HG02588 (cell line): ENCODE data around the gene DIP2C.
"Not testable (repeated sequence)": the region's sequence is repeated elsewhere in the genome, so short reads cannot be mapped to it uniquely, and the experiment has no call there.

Experiments
- ATAC-seq: cut with Tn5 transposase; IDR thresholded peaks from one replicate; pipeline ENCODE4 v1.9.1; 2021; ENCODE audit warnings: mild to moderate bottlenecking, moderate library complexity; ENCODE audit not compliant: unreplicated experiment

Gene DIP2C

GRCh38 chr10:584497-585290 lies 104.8 kb downstream of the DIP2C start:
- ATAC-seq = not testable (repeated sequence)

GRCh38 chr10:583433-583832 lies 106.0 kb downstream of the DIP2C start:
- ATAC-seq = no peak

- no peak for ATAC-seq
These were observed 107.6 kb downstream of the DIP2C start for GRCh38 chr10:581776-582330.

- no peak for ATAC-seq
These were observed 108.7 kb downstream of the DIP2C start for GRCh38 chr10:580778-581177.

- no peak for ATAC-seq
These were observed 113.4 kb downstream of the DIP2C start for GRCh38 chr10:576130-576465.

GRCh38 chr10:575402-576129 lies 113.9 kb downstream of the DIP2C start:
- no peak for ATAC-seq

- no peak for ATAC-seq
These were observed 116.8 kb downstream of the DIP2C start for GRCh38 chr10:572696-573095.

- no peak for ATAC-seq
These were observed 117.6 kb downstream of the DIP2C start for GRCh38 chr10:571688-572451.

- ATAC-seq = no peak
These were observed 118.3 kb downstream of the DIP2C start for GRCh38 chr10:571166-571565.

GRCh38 chr10:570628-571163 lies 118.8 kb downstream of the DIP2C start:
- no peak for ATAC-seq

GRCh38 chr10:569961-570627 lies 119.4 kb downstream of the DIP2C start:
- ATAC-seq = no peak

- no peak for ATAC-seq
These were observed 120.6 kb downstream of the DIP2C start for GRCh38 chr10:568848-569247.

GRCh38 chr10:567869-568268 lies 121.6 kb downstream of the DIP2C start:
- ATAC-seq = no peak

- ATAC-seq = no peak
These were observed 123.1 kb downstream of the DIP2C start for GRCh38 chr10:566241-566885.

- ATAC-seq = no peak
These were observed 123.8 kb downstream of the DIP2C start for GRCh38 chr10:565676-566075.

- no peak for ATAC-seq
These were observed 124.3 kb downstream of the DIP2C start for GRCh38 chr10:565146-565545.

- ATAC-seq = no peak
These were observed 125.6 kb downstream of the DIP2C start for GRCh38 chr10:563827-564226.

GRCh38 chr10:562142-562541 lies 127.3 kb downstream of the DIP2C start:
- no peak for ATAC-seq

- no peak for ATAC-seq
These were observed 127.7 kb downstream of the DIP2C start for GRCh38 chr10:561721-562120.
